Measurements from ENCODE around the gene MIS18A.

DNA sequence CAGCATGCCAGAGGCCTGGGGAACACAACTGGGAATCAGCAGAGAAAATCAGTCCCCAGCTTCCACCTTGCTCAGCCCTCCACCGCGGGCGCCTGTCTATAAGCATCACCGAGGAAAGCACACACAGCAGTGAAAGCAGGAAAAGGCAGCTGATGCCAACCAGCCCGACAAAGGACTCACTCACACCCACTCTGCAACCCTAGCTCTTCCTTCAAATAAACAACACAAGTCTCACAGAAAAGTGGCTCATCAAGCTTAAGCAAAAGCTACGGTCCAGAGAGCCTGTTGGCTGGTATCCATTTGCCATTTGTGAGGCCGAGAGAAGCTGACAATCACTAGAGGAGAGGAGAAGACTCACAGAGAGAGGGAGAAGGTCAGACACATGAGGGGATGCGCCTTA lies 46.9 kb upstream of the MIS18A start:
- TF ChIP-seq, protein P1, sequence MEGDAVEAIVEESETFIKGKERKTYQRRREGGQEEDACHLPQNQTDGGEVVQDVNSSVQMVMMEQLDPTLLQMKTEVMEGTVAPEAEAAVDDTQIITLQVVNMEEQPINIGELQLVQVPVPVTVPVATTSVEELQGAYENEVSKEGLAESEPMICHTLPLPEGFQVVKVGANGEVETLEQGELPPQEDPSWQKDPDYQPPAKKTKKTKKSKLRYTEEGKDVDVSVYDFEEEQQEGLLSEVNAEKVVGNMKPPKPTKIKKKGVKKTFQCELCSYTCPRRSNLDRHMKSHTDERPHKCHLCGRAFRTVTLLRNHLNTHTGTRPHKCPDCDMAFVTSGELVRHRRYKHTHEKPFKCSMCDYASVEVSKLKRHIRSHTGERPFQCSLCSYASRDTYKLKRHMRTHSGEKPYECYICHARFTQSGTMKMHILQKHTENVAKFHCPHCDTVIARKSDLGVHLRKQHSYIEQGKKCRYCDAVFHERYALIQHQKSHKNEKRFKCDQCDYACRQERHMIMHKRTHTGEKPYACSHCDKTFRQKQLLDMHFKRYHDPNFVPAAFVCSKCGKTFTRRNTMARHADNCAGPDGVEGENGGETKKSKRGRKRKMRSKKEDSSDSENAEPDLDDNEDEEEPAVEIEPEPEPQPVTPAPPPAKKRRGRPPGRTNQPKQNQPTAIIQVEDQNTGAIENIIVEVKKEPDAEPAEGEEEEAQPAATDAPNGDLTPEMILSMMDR (IDR thresholded peaks at IDR 0.05): no peak
- no peak for TF ChIP-seq POLR2A (IDR thresholded peaks at IDR 0.05)
